Measurements from ENCODE around the gene PIWIL1. TPM values are rescaled to one million over a fixed set of nuclear protein-coding genes. Genes with fewer than 3 reads are reported as not detected.

PIWIL1 gene
- total RNA-seq, 1 experiment from 2014 or later: not detected

GRCh38 chr12:130420071-130420470, 82.4 kb downstream of the PIWIL1 start:
- TF ChIP-seq ZFX (IDR thresholded peaks at IDR 0.05): no peak
- TF ChIP-seq POLR2AphosphoS5 (IDR thresholded peaks at IDR 0.05; ENCODE audit: low read depth, low read length): no peak
- TF ChIP-seq ZBTB33 (IDR thresholded peaks at IDR 0.05; ENCODE audit: extremely low read depth, insufficient replicate concordance, low read length): no peak
- no peak for TF ChIP-seq SIN3A (IDR thresholded peaks at IDR 0.05; ENCODE audit: low read depth)
- TF ChIP-seq TCF7L2 (IDR thresholded peaks at IDR 0.05; ENCODE audit: borderline replicate concordance, extremely low read depth, insufficient read depth, insufficient read length): no peak
- ATAC-seq (no peak), DNase-seq (ENCODE audit: low read depth, low spot score) (no peak)
- H3K4me3 ChIP-seq (replicated peaks in 1 of 2; ENCODE audit: low read depth in 1 of 2, low read length in 2 of 2): no peak overlapping the region
- H3K4me1 ChIP-seq (ENCODE audit: control insufficient read depth in 1 of 2, insufficient read depth in 2 of 2, low read length in 2 of 2): no peaks in the 10 kb centered on the region
- no peaks in the 10 kb centered on the region for H4K20me1 ChIP-seq (ENCODE audit: insufficient read depth)
- intact Hi-C loops (cut with micrococcal nuclease): no loop called here
- ChIA-PET RAD21 (ENCODE audit: low non-redundant PET in 1 of 2, low total read pairs in 2 of 2, uncharacterized antibody in 2 of 2, unreplicated experiment in 2 of 2) (no interaction called here), CTCF (no interaction called here), POLR2A (no interaction called here)
- BruUV-seq (replicated peaks): no TSS peak
- H3K9me3 ChIP-seq (ENCODE audit: control insufficient read depth in 1 of 2, insufficient read depth in 1 of 2, low read depth in 1 of 2, low read length in 2 of 2): no peaks in the 10 kb centered on the region
- H2AFZ ChIP-seq (ENCODE audit: low read depth, low read length, poor library complexity, severe bottlenecking): no peak overlapping the region
- peaks cover 5% of the 10 kb centered on the region; the same call in 1 of the 2 replicates for H3K27me3 ChIP-seq (ENCODE audit: insufficient read depth, low read length)
- no peak overlapping the region for H3K4me2 ChIP-seq (ENCODE audit: low read length)
- no peaks in the 10 kb centered on the region for H3K36me3 ChIP-seq (ENCODE audit: control insufficient read depth in 1 of 2, insufficient read depth in 2 of 2, low read length in 2 of 2)
- no peak overlapping the region for H3K9ac ChIP-seq (ENCODE audit: low read length)
- no peaks in the 10 kb centered on the region for H3K79me2 ChIP-seq (ENCODE audit: insufficient read depth, low read length)
- no peaks in the 10 kb centered on the region for H3K9me2 ChIP-seq (ENCODE audit: insufficient read depth)
- no peak overlapping the region for H3K27ac ChIP-seq (ENCODE audit: low read depth, low read length)

GRCh38 chr12:130421896-130422295, 84.2 kb downstream of the PIWIL1 start:
- no peak for ATAC-seq
- no peak overlapping the region for H3K4me3 ChIP-seq (replicated peaks in 1 of 2; ENCODE audit: low read depth in 1 of 2, low read length in 2 of 2)
- peaks cover 5% of the 10 kb centered on the region; the same call in 1 of the 2 replicates for H3K27me3 ChIP-seq (ENCODE audit: insufficient read depth, low read length)
- H3K9ac ChIP-seq (ENCODE audit: low read length): no peak overlapping the region
- H3K9me2 ChIP-seq (ENCODE audit: insufficient read depth): no peaks in the 10 kb centered on the region
- ChIA-PET CTCF (no interaction called here), RAD21 (ENCODE audit: low non-redundant PET in 1 of 2, low total read pairs in 2 of 2, uncharacterized antibody in 2 of 2, unreplicated experiment in 2 of 2) (no interaction called here), POLR2A (no interaction called here)
- no peak overlapping the region for H2AFZ ChIP-seq (ENCODE audit: low read depth, low read length, poor library complexity, severe bottlenecking)
- intact Hi-C loops (cut with micrococcal nuclease): no loop called here
- DNase-seq (ENCODE audit: low read depth, low spot score): no peak
- no peaks in the 10 kb centered on the region for H3K4me1 ChIP-seq (ENCODE audit: control insufficient read depth in 1 of 2, insufficient read depth in 2 of 2, low read length in 2 of 2)
- no peaks in the 10 kb centered on the region for H3K36me3 ChIP-seq (ENCODE audit: control insufficient read depth in 1 of 2, insufficient read depth in 2 of 2, low read length in 2 of 2)
- H3K79me2 ChIP-seq (ENCODE audit: insufficient read depth, low read length): no peaks in the 10 kb centered on the region
- H3K4me2 ChIP-seq (ENCODE audit: low read length): no peak overlapping the region
- no peaks in the 10 kb centered on the region for H3K9me3 ChIP-seq (ENCODE audit: control insufficient read depth in 1 of 2, insufficient read depth in 1 of 2, low read depth in 1 of 2, low read length in 2 of 2)
- no peak overlapping the region for H3K27ac ChIP-seq (ENCODE audit: low read depth, low read length)
- no peaks in the 10 kb centered on the region for H4K20me1 ChIP-seq (ENCODE audit: insufficient read depth)
- BruUV-seq (replicated peaks): no TSS peak
- TF ChIP-seq EZH2 (IDR thresholded peaks at IDR 0.05): no peak
- TF ChIP-seq ELF1 (IDR thresholded peaks at IDR 0.05; ENCODE audit: borderline replicate concordance, low read depth): no peak
- TF ChIP-seq ZBTB33 (IDR thresholded peaks at IDR 0.05; ENCODE audit: extremely low read depth, insufficient replicate concordance, low read length): no peak
- no peak for TF ChIP-seq ZNF274 (IDR thresholded peaks at IDR 0.05; ENCODE audit: low read depth, low read length)
- TF ChIP-seq TCF7L2 (IDR thresholded peaks at IDR 0.05; ENCODE audit: borderline replicate concordance, extremely low read depth, insufficient read depth, insufficient read length): no peak
- no peak for TF ChIP-seq EZH2phosphoT487 (IDR thresholded peaks at IDR 0.05; ENCODE audit: borderline replicate concordance)
- no peak for TF ChIP-seq CEBPB (IDR thresholded peaks at IDR 0.05; ENCODE audit: low read depth)
- no peak for TF ChIP-seq RAD21 (IDR thresholded peaks at IDR 0.05; ENCODE audit: low read depth)
- TF ChIP-seq SIN3A (IDR thresholded peaks at IDR 0.05; ENCODE audit: low read depth): no peak
- TF ChIP-seq FOSL1 (IDR thresholded peaks at IDR 0.05; ENCODE audit: low read depth): no peak
- TF ChIP-seq CTCF (IDR thresholded peaks at IDR 0.05 in 2 of 3, conservative IDR thresholded peaks at IDR 0.05 in 1 of 3; ENCODE audit: borderline replicate concordance in 1 of 3, insufficient read depth in 1 of 3, low read depth in 2 of 3, low read length in 2 of 3): no peak
- TF ChIP-seq MAX (IDR thresholded peaks at IDR 0.05): no peak
